Stimulated activated CD4-positive, alpha-beta T cell treated with anti-CD3 and anti-CD28 coated beads, Interleukin-2, amount 100 ng/mL, for 24 hours (primary cell): ENCODE measurements around the gene GAS2L1.

Source experiments
- DNase-seq, 2 donors: peaks; one replicate each; pipeline ENCODE4 v3.0.0-alpha.2; 2020

GAS2L1 gene

DNA sequence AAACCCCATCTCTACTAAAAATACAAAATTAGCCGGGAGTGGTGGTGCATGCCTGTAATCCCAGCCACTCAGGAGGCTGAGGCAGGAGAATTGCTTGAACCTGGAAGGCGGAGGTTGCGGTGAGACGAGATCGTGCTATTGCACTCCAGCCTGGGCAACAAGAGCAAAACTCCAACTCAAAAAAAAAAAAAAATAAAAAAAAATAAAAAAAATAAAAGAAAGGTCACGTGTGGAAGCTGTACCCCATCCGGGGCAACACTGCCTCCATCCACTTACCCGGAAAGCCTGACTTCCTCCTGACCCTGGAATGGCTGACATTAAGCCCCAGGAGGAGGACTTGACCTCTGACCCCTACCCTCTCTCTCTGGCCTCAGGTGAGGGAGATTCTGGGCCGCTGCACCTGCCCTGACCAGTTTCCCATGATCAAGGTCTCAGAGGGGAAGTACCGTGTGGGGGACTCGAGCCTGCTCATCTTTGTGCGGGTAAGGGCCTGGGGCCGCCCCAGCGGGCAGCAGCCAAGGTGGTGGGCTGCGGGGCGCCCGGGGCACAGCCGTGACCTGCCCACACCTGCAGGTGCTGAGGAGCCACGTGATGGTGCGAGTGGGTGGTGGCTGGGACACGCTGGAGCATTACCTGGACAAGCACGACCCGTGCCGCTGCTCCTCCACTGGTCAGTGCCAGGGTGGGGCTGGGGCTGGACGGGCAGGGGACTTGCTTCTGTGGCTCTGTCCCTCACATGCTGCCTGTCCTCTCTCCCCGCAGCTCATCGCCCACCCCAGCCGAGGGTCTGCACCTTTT is 3.8 kb downstream of the GAS2L1 start:
- DNase-seq: no peak

DNA sequence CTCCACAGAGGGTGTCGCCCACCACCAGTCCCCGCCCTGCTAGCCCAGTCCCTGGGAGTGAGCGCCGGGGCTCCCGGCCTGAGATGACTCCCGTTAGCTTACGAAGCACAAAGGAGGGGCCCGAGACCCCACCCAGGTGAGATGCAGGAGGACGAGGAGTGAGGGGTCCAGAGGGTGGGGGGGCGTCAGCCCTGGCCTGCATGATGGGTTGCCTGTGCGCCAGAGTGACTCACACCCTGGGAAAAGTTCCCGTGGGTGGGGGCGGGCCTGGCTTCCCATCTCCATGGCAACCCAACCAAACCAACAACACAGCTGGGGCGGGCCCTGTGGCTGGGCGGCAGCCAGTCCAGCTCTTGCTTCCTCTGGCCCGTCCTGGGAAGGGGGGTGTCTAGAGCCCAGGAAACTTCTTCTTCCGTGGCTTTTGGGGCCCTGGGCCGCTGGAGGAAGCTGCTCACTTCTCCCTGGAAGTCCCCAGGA is 4.5 kb downstream of the GAS2L1 start:
- peak; percentile 72 to 76 for DNase-seq

DNA sequence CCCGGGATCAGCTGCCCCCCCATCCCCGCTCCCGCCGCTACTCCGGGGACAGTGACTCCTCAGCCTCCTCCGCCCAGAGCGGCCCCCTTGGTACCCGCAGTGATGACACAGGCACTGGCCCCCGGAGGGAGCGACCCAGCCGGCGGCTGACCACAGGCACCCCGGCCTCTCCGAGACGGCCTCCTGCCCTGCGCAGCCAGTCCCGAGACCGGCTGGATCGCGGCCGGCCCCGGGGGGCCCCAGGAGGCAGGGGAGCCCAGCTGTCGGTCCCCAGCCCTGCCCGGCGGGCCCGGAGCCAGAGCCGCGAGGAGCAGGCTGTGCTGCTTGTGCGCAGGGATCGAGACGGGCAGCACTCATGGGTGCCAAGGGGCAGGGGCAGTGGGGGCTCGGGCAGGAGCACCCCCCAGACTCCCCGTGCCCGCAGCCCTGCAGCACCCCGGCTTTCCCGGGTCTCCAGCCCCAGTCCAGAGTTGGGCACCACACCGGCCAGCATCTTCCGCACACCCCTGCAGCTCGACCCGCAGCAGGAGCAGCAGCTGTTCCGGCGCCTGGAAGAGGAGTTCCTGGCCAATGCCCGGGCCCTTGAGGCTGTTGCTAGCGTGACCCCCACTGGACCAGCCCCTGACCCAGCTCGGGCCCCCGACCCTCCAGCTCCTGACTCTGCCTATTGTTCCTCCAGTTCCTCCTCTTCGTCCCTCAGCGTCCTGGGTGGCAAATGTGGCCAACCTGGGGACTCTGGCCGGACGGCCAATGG is 5.2 kb downstream of the GAS2L1 start:
- DNase-seq: no peak

DNA sequence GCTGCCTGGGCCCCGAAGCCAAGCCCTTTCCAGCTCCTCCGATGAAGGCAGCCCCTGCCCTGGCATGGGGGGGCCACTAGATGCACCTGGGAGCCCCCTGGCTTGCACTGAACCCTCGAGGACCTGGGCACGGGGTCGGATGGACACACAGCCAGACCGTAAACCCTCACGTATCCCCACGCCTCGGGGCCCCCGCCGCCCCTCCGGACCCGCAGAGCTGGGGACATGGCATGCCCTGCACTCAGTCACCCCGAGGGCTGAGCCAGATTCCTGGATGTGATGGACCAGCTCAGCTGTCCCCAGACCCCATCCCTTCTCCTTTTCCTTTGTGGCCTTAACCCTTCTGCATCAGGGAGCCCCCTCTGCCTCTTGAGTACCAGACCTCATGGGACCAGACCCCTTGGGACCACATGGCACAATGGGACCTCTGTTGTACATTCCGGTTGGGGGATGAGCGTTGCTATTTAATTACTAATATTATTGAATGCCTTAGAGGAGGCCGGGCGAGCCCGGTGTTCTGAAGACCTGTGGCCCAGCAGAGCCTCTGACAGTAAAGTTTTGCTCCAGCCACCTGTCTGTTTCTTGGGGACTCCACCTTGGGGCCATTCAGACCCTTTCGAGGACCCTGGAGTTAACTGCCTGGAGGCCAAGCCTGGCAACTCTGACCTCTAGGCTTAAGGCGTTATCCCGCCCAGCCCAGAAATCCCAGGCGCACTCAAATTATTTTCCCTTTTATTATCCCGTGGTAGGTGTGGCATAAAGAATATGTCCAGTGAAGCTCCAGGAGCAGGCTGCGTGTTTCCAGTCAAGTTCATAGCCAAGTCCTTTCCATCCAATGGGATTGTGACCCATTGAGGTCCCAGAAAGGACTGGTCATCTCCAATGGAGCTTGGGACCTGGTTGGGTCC is 6.0 kb downstream of the GAS2L1 start:
- no peak for DNase-seq

DNA sequence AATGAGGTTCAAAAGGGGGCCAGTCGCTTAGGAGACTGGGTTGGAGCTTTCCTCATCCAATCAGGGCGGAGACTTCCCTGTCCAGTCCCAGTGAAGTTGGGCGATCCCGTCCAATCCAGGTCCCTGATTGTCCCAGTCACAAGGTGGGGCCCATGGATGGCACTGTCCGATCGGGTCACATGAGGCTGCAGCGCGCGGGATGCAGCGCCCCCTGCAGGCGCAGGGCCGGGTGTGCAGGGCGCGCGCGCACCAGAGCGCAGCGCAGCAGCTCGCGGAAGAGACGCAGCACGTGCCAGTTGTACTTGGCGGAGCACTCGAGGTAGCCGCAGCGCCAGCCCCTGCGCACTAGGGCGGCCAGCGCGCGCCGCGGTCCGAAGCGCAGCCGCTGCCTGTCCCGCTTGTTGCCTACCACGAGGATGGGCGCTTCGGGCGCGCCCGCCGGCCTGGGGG is 6.7 kb downstream of the GAS2L1 start:
- DNase-seq: peak in 1 of 2 donors; percentile 44

DNA sequence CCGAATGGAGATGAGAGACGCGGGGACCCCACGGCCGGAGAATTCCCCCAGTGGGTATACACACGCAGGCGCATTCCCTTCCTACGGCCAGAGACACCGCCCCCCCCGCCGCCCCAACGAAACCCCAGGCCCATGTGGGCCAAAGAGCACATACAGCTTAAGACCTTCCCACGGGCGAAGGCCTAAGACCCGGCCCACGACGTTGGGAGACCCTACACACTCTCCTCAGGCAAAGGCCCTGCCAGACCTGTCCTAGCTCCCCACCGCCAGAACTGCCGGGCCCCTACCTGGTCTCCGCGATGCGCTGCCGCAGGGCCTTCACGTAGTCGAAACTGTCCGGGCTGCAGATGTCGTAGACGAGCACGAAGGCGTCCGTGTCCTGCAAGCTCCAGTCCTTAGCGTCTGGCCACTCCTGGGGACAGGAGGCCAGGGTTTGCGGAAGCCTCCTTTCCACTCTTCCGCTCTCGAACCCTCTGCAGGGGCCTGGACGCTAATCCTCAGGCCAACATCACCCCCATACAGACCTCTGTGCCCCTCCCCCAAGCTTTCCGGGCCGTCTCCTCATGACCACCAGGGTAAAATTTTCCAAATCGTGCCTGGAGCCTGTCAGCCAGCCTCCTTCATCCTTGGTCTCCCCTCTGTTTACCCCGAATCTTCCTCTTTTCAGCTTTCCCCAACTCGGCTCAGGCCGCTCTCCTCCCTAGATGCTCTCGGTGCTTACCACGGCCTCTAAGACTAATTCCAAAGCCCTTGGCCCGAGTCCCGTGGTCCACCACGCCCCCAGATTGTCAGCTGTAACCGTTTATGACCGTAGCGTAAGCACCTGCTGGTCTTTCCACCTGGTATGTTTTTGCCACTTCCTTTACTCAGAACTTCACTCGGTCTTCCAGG is 7.4 kb downstream of the GAS2L1 start:
- DNase-seq: no peak

DNA sequence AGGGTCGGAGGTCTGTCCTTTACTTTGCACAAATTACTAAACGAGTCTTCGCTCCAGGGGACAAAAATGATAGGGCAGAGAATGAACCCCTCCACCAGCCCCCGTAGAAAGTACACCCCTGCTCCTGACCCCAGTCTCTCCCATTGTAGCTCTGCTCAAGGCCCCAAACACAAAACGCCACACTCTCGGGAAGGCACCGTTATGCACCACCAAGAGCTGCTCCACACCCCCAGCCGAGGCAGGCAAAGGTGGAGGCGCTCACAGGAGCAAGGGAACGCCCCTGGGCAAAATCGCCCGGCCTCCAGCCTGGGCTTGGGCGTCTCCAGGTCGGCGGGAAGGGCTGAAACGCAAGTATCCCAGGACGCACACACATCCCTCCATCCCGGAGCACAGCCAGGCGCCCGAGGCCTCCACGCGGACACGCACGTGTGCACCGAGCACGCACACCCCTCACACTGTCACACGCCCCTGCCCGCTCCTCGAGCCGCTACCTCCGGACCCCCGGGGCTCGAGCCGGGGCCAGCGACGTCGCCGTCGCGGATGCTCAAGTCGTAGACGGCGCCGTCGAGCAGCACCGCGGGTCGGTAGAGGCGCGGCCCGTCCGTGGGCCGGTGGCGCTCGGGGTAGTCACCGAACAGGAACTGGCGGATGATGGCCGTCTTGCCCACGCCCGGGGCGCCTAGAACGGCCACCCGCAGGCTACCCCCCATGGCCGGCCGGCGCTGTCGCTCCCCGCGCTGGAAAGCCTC is 8.3 kb downstream of the GAS2L1 start:
- DNase-seq: no peak

DNA sequence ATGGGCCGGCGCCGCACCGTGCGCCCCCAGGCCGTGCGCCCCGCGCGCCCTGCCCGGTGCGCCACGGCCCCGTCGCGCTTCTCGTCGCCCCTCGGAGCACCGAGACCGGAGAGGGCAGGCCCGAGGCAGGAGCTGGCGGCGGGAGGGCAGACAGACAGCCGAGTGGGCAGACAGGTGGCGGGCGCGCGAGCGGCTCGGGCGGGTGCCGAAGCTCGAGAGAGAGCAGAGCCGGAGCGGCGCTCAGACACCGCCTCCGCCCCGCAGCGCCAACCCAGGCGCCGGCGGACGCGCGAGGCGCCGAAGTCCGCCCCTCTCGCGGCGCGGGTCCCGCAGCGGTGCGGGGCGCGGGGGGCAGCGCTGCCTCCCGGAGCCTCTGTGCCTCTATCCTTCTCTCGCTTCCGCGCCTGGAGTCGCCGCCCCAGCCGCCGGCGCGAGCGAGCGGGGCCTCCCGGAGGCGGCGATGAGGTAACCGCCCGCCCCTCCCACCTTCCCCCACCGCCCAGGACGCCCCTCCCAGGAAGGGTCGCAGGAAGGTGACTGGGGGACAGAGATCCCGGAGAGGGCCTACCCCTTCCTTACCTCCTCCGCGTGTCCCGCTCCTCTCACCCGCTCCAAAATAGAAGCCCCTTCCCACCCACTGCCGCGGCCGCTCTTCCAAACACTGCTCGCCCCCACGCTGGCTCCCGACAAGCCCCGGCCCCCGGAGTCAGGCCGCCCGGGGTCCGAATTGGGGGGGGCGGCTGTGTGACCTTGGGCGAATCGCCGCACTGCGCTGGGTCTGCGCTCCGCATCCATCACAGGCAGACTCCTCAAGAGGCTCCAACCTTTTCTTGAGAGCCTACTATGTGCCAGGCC is 9.1 kb downstream of the GAS2L1 start, which contains the start of gene RASL10A:
Gene RASL10A, minus strand, starts transcription at position 412 of the 855 bp plus-strand sequence. CDS start 451 bp downstream, outside the sequence.
- peak in 1 of 2 donors; percentile 30 for DNase-seq

DNA sequence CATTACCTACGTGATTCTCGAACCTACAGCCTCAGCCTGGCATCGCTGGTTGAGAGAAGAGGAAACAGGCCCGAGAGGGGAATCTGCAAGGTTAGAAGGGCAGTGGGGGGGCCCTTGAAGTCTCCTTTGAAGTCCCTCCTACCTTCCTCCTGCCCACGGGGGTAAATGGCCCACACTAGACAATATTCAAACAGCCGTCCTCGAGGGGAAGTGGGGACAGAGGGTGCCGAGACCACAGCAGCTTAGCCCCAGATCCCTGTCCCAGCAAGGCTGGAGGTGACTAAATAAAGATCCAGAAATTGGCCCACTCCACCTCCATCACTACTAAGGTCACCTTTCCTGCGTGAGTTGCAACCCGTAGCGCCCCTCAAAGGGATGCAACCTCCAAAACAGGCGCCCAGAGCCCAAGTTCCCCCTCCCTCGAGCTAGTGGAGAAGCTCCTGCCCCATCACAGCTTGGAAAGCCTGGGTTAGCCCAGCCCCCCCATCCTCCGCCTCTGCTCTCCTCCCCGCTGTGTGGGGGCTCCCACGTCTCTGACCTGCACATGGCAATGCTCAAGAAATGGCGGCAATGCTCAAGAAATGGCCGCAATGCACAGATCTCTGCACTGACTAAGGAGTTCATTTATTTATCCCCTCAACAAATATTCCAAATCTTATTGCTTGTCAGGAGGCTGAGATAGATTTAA is 9.8 kb downstream of the GAS2L1 start:
- DNase-seq: no peak

DNA sequence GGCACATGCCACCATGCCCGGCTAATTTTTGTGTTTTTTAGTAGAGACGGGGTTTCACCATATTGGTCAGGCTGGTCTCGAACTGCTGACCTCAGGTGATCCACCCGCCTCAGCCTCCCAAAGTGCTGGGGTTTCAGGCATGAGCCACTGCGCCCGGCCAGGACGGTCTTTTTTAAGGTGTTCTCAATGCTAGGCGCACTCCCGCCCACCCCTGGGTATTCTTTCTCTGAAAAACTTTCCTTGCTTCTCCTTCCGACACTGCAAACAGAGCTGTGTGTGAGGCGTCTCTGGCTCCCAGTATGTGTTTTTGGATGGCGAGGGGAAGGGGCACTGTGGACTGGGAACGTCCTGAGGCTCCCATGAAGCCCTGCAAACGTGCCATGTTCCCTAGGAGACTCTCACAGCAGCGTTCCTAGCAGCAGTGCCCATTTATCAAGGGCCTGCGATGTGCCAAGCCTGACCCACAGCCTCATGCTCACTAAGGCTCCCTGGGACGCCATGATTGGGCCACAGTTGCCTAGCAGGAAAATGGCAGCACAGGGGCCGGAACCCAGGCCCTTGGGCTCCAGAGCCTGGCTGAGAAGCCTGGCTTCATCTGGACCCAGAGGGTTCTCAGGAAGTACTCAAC is 11.5 kb downstream of the GAS2L1 start:
- no peak for DNase-seq

DNA sequence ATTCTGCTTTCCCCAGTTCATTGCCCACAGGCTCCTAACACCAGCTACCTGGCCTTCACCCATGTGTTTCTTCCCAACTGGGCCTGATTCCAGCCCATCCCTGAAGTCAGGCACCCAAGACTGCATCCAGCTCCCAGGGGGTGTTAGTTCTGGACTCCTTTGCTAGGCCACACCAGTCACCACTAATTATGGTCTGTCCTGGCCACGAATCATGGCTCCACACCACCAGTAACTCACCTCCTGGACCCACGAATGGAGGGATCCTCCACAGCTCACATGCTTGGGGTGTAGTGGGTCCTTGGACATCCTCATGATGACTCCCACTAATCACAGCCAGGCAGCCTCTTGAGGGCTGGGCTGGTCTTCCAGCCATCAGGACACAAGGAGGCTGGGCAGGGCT is 12.6 kb downstream of the GAS2L1 start:
- DNase-seq: no peak

DNA sequence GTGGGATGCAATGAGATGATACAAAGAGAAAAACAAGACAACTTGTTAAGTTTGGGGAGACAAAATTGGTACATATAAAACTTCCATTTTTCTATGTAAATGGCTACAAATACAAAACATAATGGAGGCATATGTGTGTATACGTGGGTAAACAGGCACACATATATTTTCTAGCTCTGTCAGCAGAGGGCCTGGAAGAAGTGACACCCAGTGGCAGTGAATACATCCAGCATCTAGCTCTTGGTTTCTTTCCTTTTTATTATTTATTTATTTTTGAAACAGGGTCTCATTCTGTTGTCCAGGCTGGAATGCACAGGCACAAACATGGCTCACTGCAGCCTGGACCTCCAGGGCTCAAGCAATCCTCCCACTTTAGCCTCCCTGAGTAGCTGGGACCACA is 14.1 kb downstream of the GAS2L1 start:
- DNase-seq: no peak

DNA sequence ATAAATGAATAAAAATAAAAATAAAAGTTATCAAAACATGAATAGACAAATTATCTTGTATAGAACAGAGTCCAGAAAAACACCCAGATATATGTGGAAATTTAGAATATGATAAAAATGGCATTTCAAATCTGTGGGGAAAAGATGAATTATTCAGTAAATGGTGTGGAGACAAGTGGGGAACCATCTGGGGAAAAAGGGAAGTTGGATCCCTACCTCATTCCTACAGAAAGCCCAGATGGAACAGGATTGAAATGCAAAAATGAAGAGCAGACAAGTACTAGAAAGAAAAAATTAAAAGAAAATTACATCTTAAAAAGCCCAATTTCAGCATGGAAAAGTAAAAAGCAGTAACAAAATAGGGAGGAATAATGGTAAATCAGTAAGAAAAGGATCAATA is 17.2 kb downstream of the GAS2L1 start:
- DNase-seq: no peak

DNA sequence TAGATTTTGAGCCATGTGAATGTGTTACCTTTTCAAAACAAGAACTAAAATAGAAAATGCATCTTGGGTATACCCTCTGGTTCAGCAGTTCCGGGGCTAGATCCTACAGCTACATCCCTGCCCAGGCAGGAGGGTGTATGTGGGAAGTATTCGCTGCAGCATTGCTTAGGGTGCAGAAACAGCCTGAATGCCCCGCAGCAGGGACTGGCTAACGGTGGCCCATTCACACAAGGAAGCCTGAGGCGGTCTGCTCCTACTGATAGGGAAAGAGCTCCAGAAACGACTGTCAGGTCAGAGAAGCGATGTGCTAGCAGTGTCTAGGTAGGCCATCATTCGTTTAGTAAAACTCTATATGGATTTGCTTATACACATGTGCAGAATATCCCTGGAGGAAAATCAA is 18.9 kb downstream of the GAS2L1 start:
- no peak for DNase-seq

DNA sequence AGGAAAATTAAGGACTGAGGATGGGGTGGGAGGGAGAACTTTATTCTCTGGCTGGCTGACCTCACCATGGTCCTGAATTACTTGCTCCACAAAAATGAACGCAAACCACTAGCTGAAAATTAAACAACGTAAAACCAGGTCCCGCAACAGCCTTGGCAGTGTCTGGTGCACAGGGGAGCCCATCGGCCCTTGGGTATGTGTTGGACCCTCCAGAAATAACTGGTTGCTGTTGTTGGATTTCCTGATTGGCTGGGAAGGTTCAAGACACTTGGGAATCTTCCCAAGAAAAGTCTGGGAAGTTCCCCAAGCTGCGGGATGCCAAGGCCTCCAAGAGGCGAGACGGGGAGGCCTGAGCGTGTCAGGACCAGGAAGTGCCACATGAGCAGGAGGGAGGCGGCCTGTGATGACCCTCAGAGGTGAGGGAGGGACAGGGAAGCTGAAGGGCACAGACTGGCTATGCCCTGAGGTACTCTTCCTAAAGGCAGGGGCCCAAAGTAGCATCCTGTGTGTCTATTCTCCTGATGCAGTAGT is 19.4 kb downstream of the GAS2L1 start:
- no peak for DNase-seq

DNA sequence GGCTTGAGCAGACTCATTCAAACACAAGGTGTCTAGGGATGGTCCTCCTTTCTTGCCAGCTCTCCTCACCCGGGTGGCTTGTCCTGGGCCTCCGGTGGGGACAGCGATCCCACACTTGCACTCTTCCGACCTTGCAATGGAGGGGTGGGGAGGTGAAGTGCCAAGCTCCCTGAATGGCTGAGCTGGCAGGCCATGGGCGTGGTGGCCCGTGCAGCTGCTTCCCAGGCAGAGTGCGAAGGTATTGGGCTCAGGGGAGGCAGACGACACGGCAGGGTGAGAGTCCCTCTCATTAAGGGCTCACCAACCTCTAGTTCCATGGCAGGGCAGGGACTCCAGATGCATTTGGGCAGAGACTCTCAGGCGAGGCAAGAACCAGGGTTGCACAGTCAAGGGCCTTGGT is 20.0 kb downstream of the GAS2L1 start:
- DNase-seq: no peak

DNA sequence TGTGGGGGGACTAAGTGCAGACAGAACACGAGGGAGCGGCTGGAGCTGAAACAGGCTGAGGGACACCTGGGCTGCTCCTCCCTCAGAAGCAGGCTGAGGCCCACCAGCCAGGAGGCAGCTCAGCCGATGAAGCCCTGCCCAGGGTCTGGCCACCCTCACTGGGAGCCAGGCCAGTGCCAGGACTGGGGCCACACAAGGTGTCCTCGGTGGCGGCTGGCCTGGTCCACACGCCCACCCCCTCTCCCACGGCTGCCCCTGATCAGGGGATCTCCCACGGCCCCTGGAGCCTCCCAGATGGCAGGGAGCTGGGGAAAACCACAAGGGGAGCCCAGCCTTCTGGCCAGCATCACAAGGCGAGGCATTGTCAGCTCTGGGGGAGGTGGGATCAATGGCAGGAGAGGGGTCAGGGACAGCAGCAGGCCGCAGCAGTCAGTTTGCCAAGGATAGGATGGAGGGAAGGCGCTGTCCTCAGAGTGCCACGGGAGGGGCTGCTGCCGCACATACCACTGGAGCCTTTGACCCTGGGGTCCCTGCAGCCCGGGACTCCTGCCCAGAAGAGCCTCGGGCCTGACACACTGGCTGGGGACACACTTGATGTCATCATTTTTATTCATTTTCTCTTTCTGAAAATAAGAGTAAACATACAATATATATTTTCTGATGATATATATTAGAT is 20.8 kb downstream of the GAS2L1 start:
- DNase-seq: no peak

DNA sequence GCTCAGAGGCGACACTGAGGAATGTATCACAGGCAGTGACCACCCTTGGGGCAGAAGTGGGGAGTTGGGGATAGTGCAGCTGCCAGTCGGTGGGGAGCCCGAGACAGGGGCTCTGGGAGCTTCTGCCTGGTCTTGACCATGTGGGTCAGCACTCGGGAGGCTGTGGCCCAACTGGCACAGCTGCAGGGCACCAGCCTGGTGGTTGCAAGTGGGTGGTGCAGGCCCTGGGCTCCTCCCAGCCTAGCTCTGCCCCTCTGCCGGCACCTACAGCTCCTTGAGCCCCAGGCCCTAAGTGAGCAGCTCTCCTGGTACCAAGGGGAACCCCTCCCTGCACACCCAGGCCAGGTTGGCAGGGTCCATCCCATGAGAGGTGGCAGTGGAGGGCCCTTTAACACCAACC is 21.6 kb downstream of the GAS2L1 start:
- DNase-seq: no peak
